Measurements from ENCODE around the gene HNRNPLL. TPM values are rescaled to one million over a fixed set of nuclear protein-coding genes. Genes with fewer than 3 reads are reported as not detected.

Gene HNRNPLL
- polyA plus RNA-seq, 3 donors = 67.4 to 75.3 (median 73.1) TPM

Other genes with a start within 250 kb of the HNRNPLL start
- 10 to 100 TPM; 52.1 to 71.7 (median 68.8) TPM for gene ATL2, start 225.7 kb downstream of the HNRNPLL start, polyA plus RNA-seq (ENCODE audit: insufficient read length in 3 of 3)
- 10 to 100 TPM; 51.3 to 65.8 (median 57.3) TPM for gene GALM, start 63.2 kb upstream of the HNRNPLL start, polyA plus RNA-seq (ENCODE audit: insufficient read length in 3 of 3)
- gene SRSF7, start 148.4 kb upstream of the HNRNPLL start, polyA plus RNA-seq (ENCODE audit: insufficient read length in 3 of 3) = 100 to 1,000 TPM; 230 to 255 (median 244) TPM
- 10 to 100 TPM; 20.2 to 21.3 (median 20.9) TPM for gene GEMIN6, start 175.3 kb upstream of the HNRNPLL start, polyA plus RNA-seq (ENCODE audit: insufficient read length in 3 of 3)